Measurements from ENCODE around the gene ANKRD30A. TPM values are rescaled to one million over a fixed set of nuclear protein-coding genes. Genes with fewer than 3 reads are reported as not detected.
"Not testable (repeated sequence)": the region's sequence is repeated elsewhere in the genome, so short reads cannot be mapped to it uniquely, and the experiment has no call there.

The ANKRD30A gene
- polyA plus RNA-seq, 1 of the 3 experiments (the other 2 are of a cell fraction) = not detected

GRCh38 chr10:37390926-37391325 is 265.5 kb downstream of the ANKRD30A start:
- no peaks in the 10 kb centered on the region for H3K36me3 ChIP-seq (replicated peaks in 1 of 2; ENCODE audit: control insufficient read depth in 1 of 2, insufficient read depth in 2 of 2, low read length in 1 of 2)
- no peak overlapping the region for H3K27ac ChIP-seq (ENCODE audit: low read depth in 2 of 2, low read length in 1 of 2)
- no peak overlapping the region for H3K4me3 ChIP-seq (ENCODE audit: low read depth in 2 of 2, low read length in 1 of 2)
- no peaks in the 10 kb centered on the region for H3K27me3 ChIP-seq (ENCODE audit: insufficient read depth)
- no peaks in the 10 kb centered on the region for H3K4me1 ChIP-seq (ENCODE audit: control insufficient read depth in 1 of 2, insufficient read depth in 2 of 2, low read depth in 1 of 2, low read length in 1 of 2)
- no peaks in the 10 kb centered on the region for H3K9me3 ChIP-seq
- no peaks in the 10 kb centered on the region for H3K9me2 ChIP-seq
- no peak for DNase-seq
- H3K4me2 ChIP-seq = no peak overlapping the region
- 37% methylated on average over 3 of the region's 3 CpGs for WGBS (ENCODE audit: low lambda C conversion rate)
- POLR2A ChIA-PET = no interaction called here
- H2AFZ ChIP-seq (ENCODE audit: low read depth) = no peak overlapping the region
- no peaks in the 10 kb centered on the region for H3F3A ChIP-seq (replicated peaks; ENCODE audit: insufficient read depth)
- no peak overlapping the region for H3K9ac ChIP-seq
- TF ChIP-seq TAF1 (IDR thresholded peaks at IDR 0.05; ENCODE audit: borderline replicate concordance, low read depth, low read length) = no peak
- no peak for TF ChIP-seq GABPA (IDR thresholded peaks at IDR 0.05; ENCODE audit: low read depth)
- no peak for TF ChIP-seq EP300 (IDR thresholded peaks at IDR 0.05; ENCODE audit: borderline replicate concordance in 1 of 2, low read depth in 1 of 2, low read length in 1 of 2)
- TF ChIP-seq RFX5 (IDR thresholded peaks at IDR 0.05; ENCODE audit: low read length) = no peak
- TF ChIP-seq TCF12 (IDR thresholded peaks at IDR 0.05) = no peak
- H3K79me2 ChIP-seq (ENCODE audit: insufficient read depth) = no peaks in the 10 kb centered on the region
- CTCF ChIA-PET = no interaction called here
- H4K20me1 ChIP-seq (ENCODE audit: insufficient read depth) = no peaks in the 10 kb centered on the region

GRCh38 chr10:37400774-37401173 is 275.4 kb downstream of the ANKRD30A start:
- H3K9me3 ChIP-seq; H3K9ac ChIP-seq; H3K36me3 ChIP-seq (replicated peaks in 1 of 2; ENCODE audit: control insufficient read depth in 1 of 2, insufficient read depth in 2 of 2, low read length in 1 of 2); H3K27me3 ChIP-seq (ENCODE audit: insufficient read depth); H3K9me2 ChIP-seq; DNase-seq; H3F3A ChIP-seq (replicated peaks; ENCODE audit: insufficient read depth); H3K4me1 ChIP-seq (ENCODE audit: control insufficient read depth in 1 of 2, insufficient read depth in 2 of 2, low read depth in 1 of 2, low read length in 1 of 2); H3K4me2 ChIP-seq; H4K20me1 ChIP-seq (ENCODE audit: insufficient read depth); POLR2A ChIA-PET; CTCF ChIA-PET; H3K4me3 ChIP-seq (ENCODE audit: low read depth in 2 of 2, low read length in 1 of 2); H3K27ac ChIP-seq (ENCODE audit: low read depth in 2 of 2, low read length in 1 of 2); H3K79me2 ChIP-seq (ENCODE audit: insufficient read depth); H2AFZ ChIP-seq (ENCODE audit: low read depth): not testable (repeated sequence)
- 7% methylated on average over 2 of the region's 2 CpGs for WGBS (ENCODE audit: low lambda C conversion rate)

- no peaks in the 10 kb centered on the region for H3F3A ChIP-seq (replicated peaks; ENCODE audit: insufficient read depth)
- H3K9me2 ChIP-seq = no peaks in the 10 kb centered on the region
- no peak overlapping the region for H2AFZ ChIP-seq (ENCODE audit: low read depth)
- no peak overlapping the region for H3K4me2 ChIP-seq
- no peak overlapping the region for H3K27ac ChIP-seq (ENCODE audit: low read depth in 2 of 2, low read length in 1 of 2)
- ChIA-PET CTCF (no interaction called here), POLR2A (no interaction called here)
- no peaks in the 10 kb centered on the region for H3K9me3 ChIP-seq
- H3K79me2 ChIP-seq (ENCODE audit: insufficient read depth) = no peaks in the 10 kb centered on the region
- H3K27me3 ChIP-seq (ENCODE audit: insufficient read depth) = no peaks in the 10 kb centered on the region
- H4K20me1 ChIP-seq (ENCODE audit: insufficient read depth) = no peaks in the 10 kb centered on the region
- 6% methylated on average over 3 of the region's 3 CpGs for WGBS (ENCODE audit: low lambda C conversion rate)
- no peak overlapping the region for H3K4me3 ChIP-seq (ENCODE audit: low read depth in 2 of 2, low read length in 1 of 2)
- H3K4me1 ChIP-seq (ENCODE audit: control insufficient read depth in 1 of 2, insufficient read depth in 2 of 2, low read depth in 1 of 2, low read length in 1 of 2) = no peaks in the 10 kb centered on the region
- no peak for TF ChIP-seq RAD21 (IDR thresholded peaks at IDR 0.05; ENCODE audit: low read length)
- TF ChIP-seq MXI1 (IDR thresholded peaks at IDR 0.05; ENCODE audit: low read depth, low read length) = no peak
- TF ChIP-seq FOXM1 (IDR thresholded peaks at IDR 0.05; ENCODE audit: low read depth) = no peak
- no peak for TF ChIP-seq POLR2AphosphoS5 (IDR thresholded peaks at IDR 0.05; ENCODE audit: low read depth, low read length)
- TF ChIP-seq GABPA (IDR thresholded peaks at IDR 0.05; ENCODE audit: low read depth) = no peak
- TF ChIP-seq ELF1 (IDR thresholded peaks at IDR 0.05) = no peak
- TF ChIP-seq EP300 (IDR thresholded peaks at IDR 0.05; ENCODE audit: borderline replicate concordance in 1 of 2, low read depth in 1 of 2, low read length in 1 of 2) = no peak
- no peak for TF ChIP-seq RXRA (IDR thresholded peaks at IDR 0.05; ENCODE audit: borderline replicate concordance, low read depth)
- no peak for TF ChIP-seq NRF1 (IDR thresholded peaks at IDR 0.05; ENCODE audit: low read depth, low read length)
- H3K36me3 ChIP-seq (replicated peaks in 1 of 2; ENCODE audit: control insufficient read depth in 1 of 2, insufficient read depth in 2 of 2, low read length in 1 of 2) = no peaks in the 10 kb centered on the region
- H3K9ac ChIP-seq = no peak overlapping the region
- DNase-seq = no peak
Measured at GRCh38 chr10:37401225-37401624, 275.8 kb downstream of the ANKRD30A start.
